A673 (cell line): ENCODE measurements around the gene C19orf44.

Source experiments
- CTCF ChIP-seq: fragments of 300-800, 200-600 bp; sonication (generic); conservative IDR thresholded peaks from 2 replicates; pipeline ENCODE4 v1.5.1; 2017; ENCODE audit warnings: low read depth, mild to moderate bottlenecking, antibody characterized with exemption, low read length, moderate library complexity, mixed read lengths
- EZH2 ChIP-seq: fragments of 200-600 bp; sonication (generic); IDR thresholded peaks from 2 replicates; pipeline ENCODE4 v1.6.1; 2017; ENCODE audit warnings: borderline replicate concordance, low read depth, mild to moderate bottlenecking, mixed read lengths, antibody characterized with exemption, low read length; ENCODE audit not compliant: poor library complexity, severe bottlenecking

GRCh38 chr19:16454351-16454918, 41.8 kb upstream of the C19orf44 start:
- no peak for TF ChIP-seq CTCF
- no peak for TF ChIP-seq EZH2
